Activated CD4-positive, CD25-positive, alpha-beta regulatory T cell treated with anti-CD3 and anti-CD28 coated beads, Interleukin-2, amount 50 U/mL, for 24 hours (primary cell): ENCODE measurements around the gene USP17L28.
"Not testable (repeated sequence)": the region's sequence is repeated elsewhere in the genome, so short reads cannot be mapped to it uniquely, and the experiment has no call there.

Source experiments
- ATAC-seq, 2 donors: fragments of 150-1000 bp; cut with Tn5 transposase; one replicate each; pipeline ENCODE4 v1.10.0; 2021; ENCODE audit warnings: mild to moderate bottlenecking in 1 of 2, moderate library complexity in 1 of 2

The USP17L28 gene, protein sequence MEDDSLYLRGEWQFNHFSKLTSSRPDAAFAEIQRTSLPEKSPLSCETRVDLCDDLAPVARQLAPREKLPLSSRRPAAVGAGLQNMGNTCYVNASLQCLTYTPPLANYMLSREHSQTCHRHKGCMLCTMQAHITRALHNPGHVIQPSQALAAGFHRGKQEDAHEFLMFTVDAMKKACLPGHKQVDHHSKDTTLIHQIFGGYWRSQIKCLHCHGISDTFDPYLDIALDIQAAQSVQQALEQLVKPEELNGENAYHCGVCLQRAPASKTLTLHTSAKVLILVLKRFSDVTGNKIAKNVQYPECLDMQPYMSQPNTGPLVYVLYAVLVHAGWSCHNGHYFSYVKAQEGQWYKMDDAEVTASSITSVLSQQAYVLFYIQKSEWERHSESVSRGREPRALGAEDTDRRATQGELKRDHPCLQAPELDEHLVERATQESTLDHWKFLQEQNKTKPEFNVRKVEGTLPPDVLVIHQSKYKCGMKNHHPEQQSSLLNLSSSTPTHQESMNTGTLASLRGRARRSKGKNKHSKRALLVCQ

DNA sequence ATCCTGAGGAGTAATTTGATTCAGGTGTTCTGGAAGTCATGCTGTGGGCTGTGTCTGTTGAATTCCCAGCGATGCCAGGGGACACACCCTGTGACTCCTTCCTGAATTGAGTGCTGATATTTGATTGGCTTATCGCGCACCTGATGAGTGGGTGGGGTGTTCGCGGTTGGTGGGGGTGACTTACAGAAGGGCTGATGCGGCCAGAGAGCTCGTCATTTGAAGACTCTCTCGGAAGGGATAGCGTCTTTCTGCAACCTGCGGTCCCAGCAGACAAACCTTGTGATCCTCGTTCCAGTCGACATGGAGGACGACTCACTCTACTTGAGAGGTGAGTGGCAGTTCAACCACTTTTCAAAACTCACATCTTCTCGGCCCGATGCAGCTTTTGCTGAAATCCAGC lies at the start of gene USP17L28:
Gene USP17L28 (plus strand): TSS at position 301 of the 400 bp plus-strand sequence. CDS start 0 bp downstream, at position 301.
- not testable (repeated sequence) for ATAC-seq

DNA sequence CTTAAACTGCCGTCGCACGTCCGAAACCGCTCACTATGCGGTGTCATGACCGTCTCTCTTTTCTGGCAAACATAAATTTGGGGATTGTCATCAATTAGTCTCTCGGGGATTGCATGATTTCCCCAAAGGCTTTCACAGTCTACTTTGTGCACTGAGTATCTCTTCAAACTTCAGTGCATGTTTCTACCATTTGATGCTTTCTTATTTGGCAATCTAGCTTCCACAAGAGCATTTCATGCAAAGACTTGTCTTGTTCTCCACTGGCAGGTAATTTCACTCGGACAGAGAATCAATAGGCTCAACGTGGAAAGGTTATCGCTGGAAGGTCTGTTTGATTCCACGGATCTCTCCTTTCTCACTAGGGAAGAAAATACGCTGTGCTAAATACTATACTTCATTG lies 24.5 kb upstream of the USP17L28 start:
- ATAC-seq: not testable (repeated sequence)

DNA sequence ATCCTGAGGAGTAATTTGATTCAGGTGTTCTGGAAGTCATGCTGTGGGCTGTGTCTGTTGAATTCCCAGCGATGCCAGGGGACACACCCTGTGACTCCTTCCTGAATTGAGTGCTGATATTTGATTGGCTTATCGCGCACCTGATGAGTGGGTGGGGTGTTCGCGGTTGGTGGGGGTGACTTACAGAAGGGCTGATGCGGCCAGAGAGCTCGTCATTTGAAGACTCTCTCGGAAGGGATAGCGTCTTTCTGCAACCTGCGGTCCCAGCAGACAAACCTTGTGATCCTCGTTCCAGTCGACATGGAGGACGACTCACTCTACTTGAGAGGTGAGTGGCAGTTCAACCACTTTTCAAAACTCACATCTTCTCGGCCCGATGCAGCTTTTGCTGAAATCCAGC lies 23.8 kb upstream of the USP17L28 start, which contains the start of gene USP17L24:
Gene USP17L24 (plus strand): TSS at position 301 of the 400 bp plus-strand sequence. CDS start 0 bp downstream, at position 301.
- ATAC-seq: not testable (repeated sequence)

DNA sequence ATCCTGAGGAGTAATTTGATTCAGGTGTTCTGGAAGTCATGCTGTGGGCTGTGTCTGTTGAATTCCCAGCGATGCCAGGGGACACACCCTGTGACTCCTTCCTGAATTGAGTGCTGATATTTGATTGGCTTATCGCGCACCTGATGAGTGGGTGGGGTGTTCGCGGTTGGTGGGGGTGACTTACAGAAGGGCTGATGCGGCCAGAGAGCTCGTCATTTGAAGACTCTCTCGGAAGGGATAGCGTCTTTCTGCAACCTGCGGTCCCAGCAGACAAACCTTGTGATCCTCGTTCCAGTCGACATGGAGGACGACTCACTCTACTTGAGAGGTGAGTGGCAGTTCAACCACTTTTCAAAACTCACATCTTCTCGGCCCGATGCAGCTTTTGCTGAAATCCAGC lies 19.1 kb upstream of the USP17L28 start, which contains the start of gene USP17L25:
Gene USP17L25 (plus strand): TSS at position 301 of the 400 bp plus-strand sequence. CDS start 0 bp downstream, at position 301.
- ATAC-seq: not testable (repeated sequence)

DNA sequence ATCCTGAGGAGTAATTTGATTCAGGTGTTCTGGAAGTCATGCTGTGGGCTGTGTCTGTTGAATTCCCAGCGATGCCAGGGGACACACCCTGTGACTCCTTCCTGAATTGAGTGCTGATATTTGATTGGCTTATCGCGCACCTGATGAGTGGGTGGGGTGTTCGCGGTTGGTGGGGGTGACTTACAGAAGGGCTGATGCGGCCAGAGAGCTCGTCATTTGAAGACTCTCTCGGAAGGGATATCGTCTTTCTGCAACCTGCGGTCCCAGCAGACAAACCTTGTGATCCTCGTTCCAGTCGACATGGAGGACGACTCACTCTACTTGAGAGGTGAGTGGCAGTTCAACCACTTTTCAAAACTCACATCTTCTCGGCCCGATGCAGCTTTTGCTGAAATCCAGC lies 14.3 kb upstream of the USP17L28 start, which contains the start of gene USP17L26:
Gene USP17L26 (plus strand): TSS at position 301 of the 400 bp plus-strand sequence. CDS start 0 bp downstream, at position 301.
- not testable (repeated sequence) for ATAC-seq

DNA sequence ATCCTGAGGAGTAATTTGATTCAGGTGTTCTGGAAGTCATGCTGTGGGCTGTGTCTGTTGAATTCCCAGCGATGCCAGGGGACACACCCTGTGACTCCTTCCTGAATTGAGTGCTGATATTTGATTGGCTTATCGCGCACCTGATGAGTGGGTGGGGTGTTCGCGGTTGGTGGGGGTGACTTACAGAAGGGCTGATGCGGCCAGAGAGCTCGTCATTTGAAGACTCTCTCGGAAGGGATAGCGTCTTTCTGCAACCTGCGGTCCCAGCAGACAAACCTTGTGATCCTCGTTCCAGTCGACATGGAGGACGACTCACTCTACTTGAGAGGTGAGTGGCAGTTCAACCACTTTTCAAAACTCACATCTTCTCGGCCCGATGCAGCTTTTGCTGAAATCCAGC lies 9.6 kb upstream of the USP17L28 start, which contains the start of gene USP17L5:
Gene USP17L5 (plus strand): TSS at position 301 of the 400 bp plus-strand sequence. CDS start 0 bp downstream, at position 301.
- not testable (repeated sequence) for ATAC-seq

DNA sequence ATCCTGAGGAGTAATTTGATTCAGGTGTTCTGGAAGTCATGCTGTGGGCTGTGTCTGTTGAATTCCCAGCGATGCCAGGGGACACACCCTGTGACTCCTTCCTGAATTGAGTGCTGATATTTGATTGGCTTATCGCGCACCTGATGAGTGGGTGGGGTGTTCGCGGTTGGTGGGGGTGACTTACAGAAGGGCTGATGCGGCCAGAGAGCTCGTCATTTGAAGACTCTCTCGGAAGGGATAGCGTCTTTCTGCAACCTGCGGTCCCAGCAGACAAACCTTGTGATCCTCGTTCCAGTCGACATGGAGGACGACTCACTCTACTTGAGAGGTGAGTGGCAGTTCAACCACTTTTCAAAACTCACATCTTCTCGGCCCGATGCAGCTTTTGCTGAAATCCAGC lies 4.8 kb upstream of the USP17L28 start, which contains the start of gene USP17L27:
Gene USP17L27 (plus strand): TSS at position 301 of the 400 bp plus-strand sequence. CDS start 0 bp downstream, at position 301.
- not testable (repeated sequence) for ATAC-seq

DNA sequence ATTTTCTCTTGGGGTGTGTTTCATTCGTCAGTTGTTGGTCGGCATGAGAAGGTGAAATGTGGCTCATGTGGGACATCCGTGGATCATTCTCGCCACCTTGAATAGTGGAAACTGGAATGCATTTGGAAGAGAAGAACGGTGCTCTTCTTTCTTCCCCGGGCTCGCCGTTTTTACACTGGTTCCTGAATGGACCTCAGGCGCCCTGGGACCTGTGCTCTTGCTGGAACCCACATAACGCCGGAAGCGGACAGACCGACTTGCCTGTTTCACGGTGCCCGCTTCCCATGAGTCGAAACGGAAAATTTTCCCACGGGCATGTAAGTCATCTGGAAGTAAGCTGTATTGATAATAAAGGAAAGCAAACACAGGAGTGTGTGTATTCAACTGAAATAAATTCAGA lies 2.2 kb downstream of the USP17L28 start:
- ATAC-seq: not testable (repeated sequence)

DNA sequence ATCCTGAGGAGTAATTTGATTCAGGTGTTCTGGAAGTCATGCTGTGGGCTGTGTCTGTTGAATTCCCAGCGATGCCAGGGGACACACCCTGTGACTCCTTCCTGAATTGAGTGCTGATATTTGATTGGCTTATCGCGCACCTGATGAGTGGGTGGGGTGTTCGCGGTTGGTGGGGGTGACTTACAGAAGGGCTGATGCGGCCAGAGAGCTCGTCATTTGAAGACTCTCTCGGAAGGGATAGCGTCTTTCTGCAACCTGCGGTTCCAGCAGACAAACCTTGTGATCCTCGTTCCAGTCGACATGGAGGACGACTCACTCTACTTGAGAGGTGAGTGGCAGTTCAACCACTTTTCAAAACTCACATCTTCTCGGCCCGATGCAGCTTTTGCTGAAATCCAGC lies 4.6 kb downstream of the USP17L28 start, which contains the start of gene USP17L29:
Gene USP17L29 (plus strand): TSS at position 301 of the 400 bp plus-strand sequence. CDS start 0 bp downstream, at position 301.
- ATAC-seq: not testable (repeated sequence)

DNA sequence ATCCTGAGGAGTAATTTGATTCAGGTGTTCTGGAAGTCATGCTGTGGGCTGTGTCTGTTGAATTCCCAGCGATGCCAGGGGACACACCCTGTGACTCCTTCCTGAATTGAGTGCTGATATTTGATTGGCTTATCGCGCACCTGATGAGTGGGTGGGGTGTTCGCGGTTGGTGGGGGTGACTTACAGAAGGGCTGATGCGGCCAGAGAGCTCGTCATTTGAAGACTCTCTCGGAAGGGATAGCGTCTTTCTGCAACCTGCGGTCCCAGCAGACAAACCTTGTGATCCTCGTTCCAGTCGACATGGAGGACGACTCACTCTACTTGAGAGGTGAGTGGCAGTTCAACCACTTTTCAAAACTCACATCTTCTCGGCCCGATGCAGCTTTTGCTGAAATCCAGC lies 14.1 kb downstream of the USP17L28 start, which contains the start of gene USP17L30:
Gene USP17L30 (plus strand): TSS at position 301 of the 400 bp plus-strand sequence. CDS start 0 bp downstream, at position 301.
- not testable (repeated sequence) for ATAC-seq

DNA sequence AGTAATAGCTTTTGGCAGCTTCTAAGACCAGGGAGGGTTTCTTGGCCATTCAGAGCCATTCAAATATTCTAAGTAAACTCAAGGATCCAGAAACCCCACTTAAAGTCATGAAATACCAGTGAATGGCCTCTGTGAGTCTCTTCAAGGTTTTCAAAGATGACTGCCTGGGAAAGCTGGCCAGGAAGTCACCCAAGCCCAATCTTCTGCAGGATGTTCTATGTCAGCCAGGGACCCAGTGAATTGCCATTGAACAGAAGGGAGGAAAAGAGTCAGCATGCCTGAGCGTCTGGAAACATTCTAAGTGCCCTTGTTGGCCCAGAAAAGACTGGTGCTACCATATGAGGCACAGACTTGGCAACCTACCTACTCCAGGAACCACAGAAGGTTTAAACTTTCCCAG lies 31.2 kb downstream of the USP17L28 start:
- ATAC-seq: not testable (repeated sequence)

DNA sequence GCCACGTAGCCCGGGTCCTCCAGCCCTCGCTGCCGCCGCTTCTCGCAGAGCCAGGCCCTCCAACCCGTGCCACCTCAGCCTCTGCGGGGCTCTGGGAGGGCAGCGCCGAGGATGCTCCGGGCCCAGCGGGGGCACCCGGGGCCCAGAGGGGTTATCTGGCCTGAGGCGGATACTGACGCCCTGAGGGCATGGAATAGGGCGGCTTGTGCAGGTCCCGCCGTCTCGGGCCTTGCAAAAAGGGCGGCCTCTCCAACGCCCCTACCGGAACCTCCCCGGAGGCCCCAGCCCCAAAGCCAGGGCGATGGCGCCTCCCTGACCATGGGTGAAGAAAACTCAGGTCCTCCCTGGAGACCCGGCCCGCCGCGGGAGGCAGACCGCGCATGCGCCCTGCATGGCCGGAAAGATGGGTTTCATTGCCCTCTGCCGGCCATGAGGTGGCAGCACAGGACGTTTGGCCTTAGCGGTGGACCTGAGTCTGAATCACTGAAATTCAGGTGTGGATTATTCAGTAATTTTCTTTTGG lies 32.4 kb downstream of the USP17L28 start:
- ATAC-seq: peak in 1 of 2 donors; percentile 38

DNA sequence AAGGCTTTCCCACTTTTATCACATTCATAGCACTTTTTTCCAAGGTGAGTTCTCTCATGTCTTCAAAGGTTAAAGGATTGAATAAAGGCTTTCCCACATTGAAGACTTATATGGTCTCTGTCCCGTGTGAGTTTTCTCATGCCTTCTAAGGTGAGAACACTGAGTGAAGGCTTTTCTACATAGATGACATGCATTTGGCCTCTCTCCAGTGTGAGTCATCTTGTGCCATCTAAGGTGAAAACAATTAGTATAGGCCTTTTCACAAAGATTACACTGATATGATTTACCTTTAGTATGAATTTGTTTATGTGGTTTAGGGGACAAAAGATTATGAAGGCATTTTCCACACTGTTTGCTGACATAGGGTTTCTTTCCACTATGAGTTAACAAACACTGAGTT lies 35.4 kb downstream of the USP17L28 start:
- ATAC-seq: no peak

DNA sequence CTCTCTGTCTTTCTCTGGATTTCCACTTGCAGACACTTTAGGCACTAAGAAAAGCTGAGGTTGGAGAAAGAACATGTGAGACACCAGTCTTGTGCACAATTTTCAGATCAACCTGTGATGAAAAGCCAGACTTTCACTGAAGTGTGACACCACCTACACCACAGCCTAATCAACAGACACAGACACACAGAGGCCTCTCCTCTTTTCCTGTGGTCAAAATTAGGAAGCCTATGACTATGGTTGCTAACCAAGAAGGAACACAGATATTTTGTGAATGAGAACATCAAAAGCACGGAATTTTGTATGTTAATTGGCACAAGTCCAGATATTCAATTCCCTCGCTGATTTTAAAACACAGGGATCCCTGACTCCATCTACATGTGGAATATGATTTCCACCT lies 40.3 kb downstream of the USP17L28 start:
- not testable (repeated sequence) for ATAC-seq
